ENCODE data around the gene PROSER3.

Gene PROSER3

DNA sequence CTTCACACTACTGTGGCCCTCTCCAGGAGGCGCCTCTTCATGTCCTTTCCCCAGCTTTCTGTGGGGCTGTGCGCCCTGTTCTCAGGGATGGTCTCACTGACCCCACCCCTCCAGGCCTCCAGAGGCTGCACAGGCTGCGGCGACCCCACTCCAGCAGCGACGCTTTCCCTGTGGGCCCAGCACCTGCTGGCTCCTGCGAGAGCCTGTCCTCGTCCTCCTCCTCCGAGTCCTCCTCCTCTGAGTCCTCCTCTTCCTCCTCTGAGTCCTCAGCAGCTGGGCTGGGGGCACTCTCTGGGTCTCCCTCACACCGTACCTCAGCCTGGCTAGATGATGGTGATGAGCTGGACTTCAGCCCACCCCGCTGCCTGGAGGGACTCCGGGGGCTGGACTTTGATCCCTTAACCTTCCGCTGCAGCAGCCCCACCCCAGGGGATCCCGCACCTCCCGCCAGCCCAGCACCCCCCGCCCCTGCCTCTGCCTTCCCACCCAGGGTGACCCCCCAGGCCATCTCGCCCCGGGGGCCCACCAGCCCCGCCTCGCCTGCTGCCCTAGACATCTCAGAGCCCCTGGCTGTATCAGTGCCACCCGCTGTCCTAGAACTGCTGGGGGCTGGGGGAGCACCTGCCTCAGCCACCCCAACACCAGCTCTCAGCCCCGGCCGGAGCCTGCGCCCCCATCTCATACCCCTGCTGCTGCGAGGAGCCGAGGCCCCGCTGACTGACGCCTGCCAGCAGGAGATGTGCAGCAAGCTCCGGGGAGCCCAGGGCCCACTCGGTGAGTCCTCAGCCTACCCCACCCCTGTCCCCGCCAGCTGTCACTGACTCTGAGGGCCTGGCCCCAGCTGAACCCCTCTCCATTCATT lies 28.6 kb downstream of the PROSER3 start:
- no peaks in the 10 kb centered on the region for H3K9me2 ChIP-seq (replicated peaks; ENCODE audit: control insufficient read depth, low read length)
- H3K27me3 ChIP-seq (ENCODE audit: control insufficient read depth, low read length) = no peaks in the 10 kb centered on the region
- TF ChIP-seq, protein P1, sequence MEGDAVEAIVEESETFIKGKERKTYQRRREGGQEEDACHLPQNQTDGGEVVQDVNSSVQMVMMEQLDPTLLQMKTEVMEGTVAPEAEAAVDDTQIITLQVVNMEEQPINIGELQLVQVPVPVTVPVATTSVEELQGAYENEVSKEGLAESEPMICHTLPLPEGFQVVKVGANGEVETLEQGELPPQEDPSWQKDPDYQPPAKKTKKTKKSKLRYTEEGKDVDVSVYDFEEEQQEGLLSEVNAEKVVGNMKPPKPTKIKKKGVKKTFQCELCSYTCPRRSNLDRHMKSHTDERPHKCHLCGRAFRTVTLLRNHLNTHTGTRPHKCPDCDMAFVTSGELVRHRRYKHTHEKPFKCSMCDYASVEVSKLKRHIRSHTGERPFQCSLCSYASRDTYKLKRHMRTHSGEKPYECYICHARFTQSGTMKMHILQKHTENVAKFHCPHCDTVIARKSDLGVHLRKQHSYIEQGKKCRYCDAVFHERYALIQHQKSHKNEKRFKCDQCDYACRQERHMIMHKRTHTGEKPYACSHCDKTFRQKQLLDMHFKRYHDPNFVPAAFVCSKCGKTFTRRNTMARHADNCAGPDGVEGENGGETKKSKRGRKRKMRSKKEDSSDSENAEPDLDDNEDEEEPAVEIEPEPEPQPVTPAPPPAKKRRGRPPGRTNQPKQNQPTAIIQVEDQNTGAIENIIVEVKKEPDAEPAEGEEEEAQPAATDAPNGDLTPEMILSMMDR (IDR thresholded peaks at IDR 0.05; ENCODE audit: low read depth, low read length, poor library complexity, severe bottlenecking) = no peak
- no peak for TF ChIP-seq EZH2phosphoT487 (IDR thresholded peaks at IDR 0.05; ENCODE audit: borderline replicate concordance, low read length)
- H3K79me2 ChIP-seq (ENCODE audit: control insufficient read depth, low read length) = no peaks in the 10 kb centered on the region
- H3F3A ChIP-seq (ENCODE audit: control insufficient read depth, insufficient read depth) = no peaks in the 10 kb centered on the region
- H3K9me3 ChIP-seq (ENCODE audit: control insufficient read depth, insufficient read depth, low read length) = no peaks in the 10 kb centered on the region
- no peak overlapping the region for H3K27ac ChIP-seq (ENCODE audit: low read depth, low read length)
- no peak overlapping the region for H3K4me3 ChIP-seq (ENCODE audit: low read length)
- H4K20me1 ChIP-seq (ENCODE audit: control insufficient read depth, insufficient read depth, low read depth, low read length) = no peaks in the 10 kb centered on the region
- H3K4me1 ChIP-seq (ENCODE audit: control insufficient read depth, low read length) = no peaks in the 10 kb centered on the region
- H3K36me3 ChIP-seq (ENCODE audit: control insufficient read depth, low read length) = no peaks in the 10 kb centered on the region
- no peak overlapping the region for H3K4me2 ChIP-seq (ENCODE audit: low read length)

DNA sequence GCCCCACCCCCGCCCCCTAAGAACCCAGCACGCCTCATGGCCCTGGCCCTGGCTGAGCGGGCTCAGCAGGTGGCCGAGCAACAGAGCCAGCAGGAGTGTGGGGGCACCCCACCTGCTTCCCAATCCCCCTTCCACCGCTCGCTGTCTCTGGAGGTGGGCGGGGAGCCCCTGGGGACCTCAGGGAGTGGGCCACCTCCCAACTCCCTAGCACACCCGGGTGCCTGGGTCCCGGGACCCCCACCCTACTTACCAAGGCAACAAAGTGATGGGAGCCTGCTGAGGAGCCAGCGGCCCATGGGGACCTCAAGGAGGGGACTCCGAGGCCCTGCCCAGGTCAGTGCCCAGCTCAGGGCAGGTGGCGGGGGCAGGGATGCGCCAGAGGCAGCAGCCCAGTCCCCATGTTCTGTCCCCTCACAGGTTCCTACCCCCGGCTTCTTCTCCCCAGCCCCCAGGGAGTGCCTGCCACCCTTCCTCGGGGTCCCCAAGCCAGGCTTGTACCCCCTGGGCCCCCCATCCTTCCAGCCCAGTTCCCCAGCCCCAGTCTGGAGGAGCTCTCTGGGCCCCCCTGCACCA lies 29.3 kb downstream of the PROSER3 start:
- Histone ChIP-seq H3K27me3 (ENCODE audit: control insufficient read depth, low read length) (no peaks in the 10 kb centered on the region), H3K4me3 (ENCODE audit: low read length) (no peak overlapping the region), H4K20me1 (ENCODE audit: control insufficient read depth, insufficient read depth, low read depth, low read length) (no peaks in the 10 kb centered on the region), H3K27ac (ENCODE audit: low read depth, low read length) (no peak overlapping the region), H3K9me2 (replicated peaks; ENCODE audit: control insufficient read depth, low read length) (no peaks in the 10 kb centered on the region), H3F3A (ENCODE audit: control insufficient read depth, insufficient read depth) (no peaks in the 10 kb centered on the region), H3K9me3 (ENCODE audit: control insufficient read depth, insufficient read depth, low read length) (no peaks in the 10 kb centered on the region), H3K4me1 (ENCODE audit: control insufficient read depth, low read length) (no peaks in the 10 kb centered on the region), H3K79me2 (ENCODE audit: control insufficient read depth, low read length) (no peaks in the 10 kb centered on the region), H3K4me2 (ENCODE audit: low read length) (no peak overlapping the region), H3K36me3 (ENCODE audit: control insufficient read depth, low read length) (no peaks in the 10 kb centered on the region)
- TF ChIP-seq, protein P1 (IDR thresholded peaks at IDR 0.05; ENCODE audit: low read depth, low read length, poor library complexity, severe bottlenecking) = no peak
- no peak for TF ChIP-seq EZH2phosphoT487 (IDR thresholded peaks at IDR 0.05; ENCODE audit: borderline replicate concordance, low read length)

DNA sequence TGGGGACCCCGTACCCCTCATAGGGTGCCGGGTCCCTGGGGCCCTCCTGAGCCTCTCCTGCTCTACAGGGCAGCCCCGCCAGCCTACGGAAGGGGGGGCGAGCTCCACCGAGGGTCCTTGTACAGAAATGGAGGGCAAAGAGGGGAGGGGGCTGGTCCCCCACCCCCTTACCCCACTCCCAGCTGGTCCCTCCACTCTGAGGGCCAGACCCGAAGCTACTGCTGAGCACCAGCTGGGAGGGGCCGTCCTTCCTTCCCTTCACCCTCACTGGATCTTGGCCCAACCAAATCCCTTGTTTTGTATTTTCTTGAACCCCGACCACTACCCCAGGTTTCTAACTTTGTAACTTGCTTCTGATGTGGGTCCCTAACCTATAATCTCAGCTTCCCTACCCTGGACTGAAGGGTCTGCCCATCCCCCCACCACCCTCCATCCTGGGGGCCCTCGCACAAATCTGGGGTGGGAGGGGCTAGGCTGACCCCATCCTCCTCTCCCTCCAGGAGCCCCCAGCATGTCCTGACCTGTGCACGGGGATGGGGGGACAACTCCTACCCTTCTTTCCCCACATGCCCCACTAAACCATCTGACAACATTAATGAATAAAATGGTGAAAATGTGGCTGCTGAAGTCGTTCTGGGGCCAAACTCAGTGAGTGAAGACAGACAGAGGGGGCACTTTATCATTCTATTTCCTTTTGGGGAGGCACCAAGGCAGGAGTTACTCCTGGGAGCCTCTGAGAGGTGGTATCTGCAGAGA lies 30.4 kb downstream of the PROSER3 start:
- no peaks in the 10 kb centered on the region for H3K4me1 ChIP-seq (ENCODE audit: control insufficient read depth, low read length)
- H3K36me3 ChIP-seq (ENCODE audit: control insufficient read depth, low read length) = no peaks in the 10 kb centered on the region
- H4K20me1 ChIP-seq (ENCODE audit: control insufficient read depth, insufficient read depth, low read depth, low read length) = no peaks in the 10 kb centered on the region
- no peak overlapping the region for H3K4me2 ChIP-seq (ENCODE audit: low read length)
- TF ChIP-seq, protein P1 (IDR thresholded peaks at IDR 0.05; ENCODE audit: low read depth, low read length, poor library complexity, severe bottlenecking) = no peak
- no peak for TF ChIP-seq EZH2phosphoT487 (IDR thresholded peaks at IDR 0.05; ENCODE audit: borderline replicate concordance, low read length)
- no peaks in the 10 kb centered on the region for H3K9me2 ChIP-seq (replicated peaks; ENCODE audit: control insufficient read depth, low read length)
- no peak overlapping the region for H3K27ac ChIP-seq (ENCODE audit: low read depth, low read length)
- H3K9me3 ChIP-seq (ENCODE audit: control insufficient read depth, insufficient read depth, low read length) = no peaks in the 10 kb centered on the region
- no peaks in the 10 kb centered on the region for H3K27me3 ChIP-seq (ENCODE audit: control insufficient read depth, low read length)
- H3K79me2 ChIP-seq (ENCODE audit: control insufficient read depth, low read length) = no peaks in the 10 kb centered on the region
- no peak overlapping the region for H3K4me3 ChIP-seq (ENCODE audit: low read length)
- no peaks in the 10 kb centered on the region for H3F3A ChIP-seq (ENCODE audit: control insufficient read depth, insufficient read depth)
